ENCODE data around the gene ELP5.

GRCh38 chr17:7304179-7304578 lies 52.2 kb downstream of the ELP5 start:
- TF ChIP-seq, protein P1, sequence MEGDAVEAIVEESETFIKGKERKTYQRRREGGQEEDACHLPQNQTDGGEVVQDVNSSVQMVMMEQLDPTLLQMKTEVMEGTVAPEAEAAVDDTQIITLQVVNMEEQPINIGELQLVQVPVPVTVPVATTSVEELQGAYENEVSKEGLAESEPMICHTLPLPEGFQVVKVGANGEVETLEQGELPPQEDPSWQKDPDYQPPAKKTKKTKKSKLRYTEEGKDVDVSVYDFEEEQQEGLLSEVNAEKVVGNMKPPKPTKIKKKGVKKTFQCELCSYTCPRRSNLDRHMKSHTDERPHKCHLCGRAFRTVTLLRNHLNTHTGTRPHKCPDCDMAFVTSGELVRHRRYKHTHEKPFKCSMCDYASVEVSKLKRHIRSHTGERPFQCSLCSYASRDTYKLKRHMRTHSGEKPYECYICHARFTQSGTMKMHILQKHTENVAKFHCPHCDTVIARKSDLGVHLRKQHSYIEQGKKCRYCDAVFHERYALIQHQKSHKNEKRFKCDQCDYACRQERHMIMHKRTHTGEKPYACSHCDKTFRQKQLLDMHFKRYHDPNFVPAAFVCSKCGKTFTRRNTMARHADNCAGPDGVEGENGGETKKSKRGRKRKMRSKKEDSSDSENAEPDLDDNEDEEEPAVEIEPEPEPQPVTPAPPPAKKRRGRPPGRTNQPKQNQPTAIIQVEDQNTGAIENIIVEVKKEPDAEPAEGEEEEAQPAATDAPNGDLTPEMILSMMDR (IDR thresholded peaks at IDR 0.05; ENCODE audit: low read depth, low read length): no peak
- TF ChIP-seq EZH2phosphoT487 (IDR thresholded peaks at IDR 0.05; ENCODE audit: low read depth): no peak
